ENCODE data around the gene COX6B2. TPM values are rescaled to one million over a fixed set of nuclear protein-coding genes. Genes with fewer than 3 reads are reported as not detected.

The COX6B2 gene
- total RNA-seq, 3 donors from 2014 or later = 0.73 to 1.3 TPM; not detected in 1

DNA sequence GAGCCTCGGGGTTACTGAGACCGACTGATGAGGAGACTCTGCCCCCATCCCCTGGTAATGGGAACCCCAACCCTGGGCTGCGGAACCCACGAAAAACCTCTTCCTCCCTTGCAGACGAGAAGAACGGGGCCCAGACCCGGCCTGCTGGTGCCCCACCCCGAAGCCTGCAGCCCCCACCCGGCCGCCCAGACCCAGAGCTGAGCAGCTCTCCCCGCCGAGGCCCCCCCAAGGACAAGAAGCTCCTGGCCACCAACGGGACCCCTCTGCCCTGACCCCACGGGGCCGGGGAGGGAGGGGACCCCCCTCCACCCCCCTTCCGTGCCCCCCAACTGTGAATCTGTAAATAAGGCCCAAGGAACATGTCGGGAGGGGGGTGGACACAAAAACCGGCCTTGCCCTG lies 42.7 kb downstream of the COX6B2 start:
- Histone ChIP-seq H3K27ac (no peak overlapping the region), H3K9me3 (no peaks in the 10 kb centered on the region), H3K36me3 (no peaks in the 10 kb centered on the region), H3K4me1 (no peaks in the 10 kb centered on the region), H3K27me3 (no peaks in the 10 kb centered on the region), H3K4me3 (no peak overlapping the region)
- TF ChIP-seq POLR2A (IDR thresholded peaks at IDR 0.05) (no peak), POLR2AphosphoS5 (IDR thresholded peaks at IDR 0.05) (no peak)
- TF ChIP-seq, protein P1, sequence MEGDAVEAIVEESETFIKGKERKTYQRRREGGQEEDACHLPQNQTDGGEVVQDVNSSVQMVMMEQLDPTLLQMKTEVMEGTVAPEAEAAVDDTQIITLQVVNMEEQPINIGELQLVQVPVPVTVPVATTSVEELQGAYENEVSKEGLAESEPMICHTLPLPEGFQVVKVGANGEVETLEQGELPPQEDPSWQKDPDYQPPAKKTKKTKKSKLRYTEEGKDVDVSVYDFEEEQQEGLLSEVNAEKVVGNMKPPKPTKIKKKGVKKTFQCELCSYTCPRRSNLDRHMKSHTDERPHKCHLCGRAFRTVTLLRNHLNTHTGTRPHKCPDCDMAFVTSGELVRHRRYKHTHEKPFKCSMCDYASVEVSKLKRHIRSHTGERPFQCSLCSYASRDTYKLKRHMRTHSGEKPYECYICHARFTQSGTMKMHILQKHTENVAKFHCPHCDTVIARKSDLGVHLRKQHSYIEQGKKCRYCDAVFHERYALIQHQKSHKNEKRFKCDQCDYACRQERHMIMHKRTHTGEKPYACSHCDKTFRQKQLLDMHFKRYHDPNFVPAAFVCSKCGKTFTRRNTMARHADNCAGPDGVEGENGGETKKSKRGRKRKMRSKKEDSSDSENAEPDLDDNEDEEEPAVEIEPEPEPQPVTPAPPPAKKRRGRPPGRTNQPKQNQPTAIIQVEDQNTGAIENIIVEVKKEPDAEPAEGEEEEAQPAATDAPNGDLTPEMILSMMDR (IDR thresholded peaks at IDR 0.05) = no peak
- no peak for DNase-seq (ENCODE audit: low spot score in 2 of 2)
- intact Hi-C loops (cut with DNase I; ENCODE audit: low total_unique reads) = no loop called here

GRCh38 chr19:55311397-55311796 lies 43.1 kb downstream of the COX6B2 start:
- H3K9me3 ChIP-seq = no peaks in the 10 kb centered on the region
- H3K36me3 ChIP-seq = no peaks in the 10 kb centered on the region
- TF ChIP-seq POLR2AphosphoS5 (IDR thresholded peaks at IDR 0.05) = no peak
- no peak for TF ChIP-seq POLR2A (IDR thresholded peaks at IDR 0.05)
- TF ChIP-seq, protein P1 (IDR thresholded peaks at IDR 0.05) = no peak
- no peaks in the 10 kb centered on the region for H3K4me1 ChIP-seq
- H3K4me3 ChIP-seq = no peak overlapping the region
- H3K27ac ChIP-seq = no peak overlapping the region
- DNase-seq (ENCODE audit: low spot score in 2 of 2) = no peak
- H3K27me3 ChIP-seq = no peaks in the 10 kb centered on the region
- intact Hi-C loops (cut with DNase I; ENCODE audit: low total_unique reads) = no loop called here

GRCh38 chr19:55310498-55310897 lies 44.0 kb downstream of the COX6B2 start:
- Histone ChIP-seq H3K4me1 (no peaks in the 10 kb centered on the region), H3K36me3 (no peaks in the 10 kb centered on the region), H3K9me3 (no peaks in the 10 kb centered on the region), H3K4me3 (no peak overlapping the region), H3K27ac (no peak overlapping the region), H3K27me3 (no peaks in the 10 kb centered on the region)
- DNase-seq (ENCODE audit: low spot score in 2 of 2) = no peak
- TF ChIP-seq, protein P1 (IDR thresholded peaks at IDR 0.05) = no peak
- no peak for TF ChIP-seq POLR2AphosphoS5 (IDR thresholded peaks at IDR 0.05)
- intact Hi-C loops (cut with DNase I; ENCODE audit: low total_unique reads) = no loop called here

- no peaks in the 10 kb centered on the region for H3K4me1 ChIP-seq
- H3K36me3 ChIP-seq = no peaks in the 10 kb centered on the region
- no peak overlapping the region for H3K4me3 ChIP-seq
- H3K27ac ChIP-seq = no peak overlapping the region
- intact Hi-C loops (cut with DNase I; ENCODE audit: low total_unique reads) = no loop called here
- H3K27me3 ChIP-seq = no peaks in the 10 kb centered on the region
- DNase-seq (ENCODE audit: low spot score in 2 of 2) = no peak
- TF ChIP-seq POLR2A (IDR thresholded peaks at IDR 0.05) (no peak), POLR2AphosphoS5 (IDR thresholded peaks at IDR 0.05) (no peak)
- TF ChIP-seq, protein P1 (IDR thresholded peaks at IDR 0.05) = no peak
- H3K9me3 ChIP-seq = no peaks in the 10 kb centered on the region
Measured at GRCh38 chr19:55309448-55309847, 45.1 kb downstream of the COX6B2 start.

GRCh38 chr19:55308281-55308680 lies 46.2 kb downstream of the COX6B2 start:
- Histone ChIP-seq H3K27ac (no peak overlapping the region), H3K4me1 (no peaks in the 10 kb centered on the region), H3K9me3 (no peaks in the 10 kb centered on the region), H3K4me3 (no peak overlapping the region), H3K36me3 (no peaks in the 10 kb centered on the region), H3K27me3 (no peaks in the 10 kb centered on the region)
- TF ChIP-seq POLR2A (IDR thresholded peaks at IDR 0.05) = no peak
- TF ChIP-seq, protein P1 (IDR thresholded peaks at IDR 0.05) = no peak
- TF ChIP-seq POLR2AphosphoS5 (IDR thresholded peaks at IDR 0.05) = no peak
- intact Hi-C loops (cut with DNase I; ENCODE audit: low total_unique reads) = no loop called here
- no peak for DNase-seq (ENCODE audit: low spot score in 2 of 2)
